HCT116 (cell line): ENCODE data around the gene NUMB. TPM values are rescaled to one million over a fixed set of nuclear protein-coding genes. Genes with fewer than 3 reads are reported as not detected.

Experiments
- ATAC-seq: fragments of 200-7000 bp; cut with Tn5 transposase; 2 replicates; pipeline ENCODE4 v1.9.1; 2020; ENCODE audit warnings: mild to moderate bottlenecking, moderate library complexity
- BruUV-seq: library from RNA; stranded (reverse); fragments of 400-500 nt; replicated peaks from 2 replicates; lab custom pipeline; 2021; lab: Mats Ljungman, UMichigan
- CTCF ChIA-PET: fragments of 300-600 bp; sonication (Branson Sonifier 250); formaldehyde crosslinking; loops from one replicate; lab custom pipeline; 2021; ENCODE audit warnings: antibody characterized with exemption; lab: Charles Lee
- POLR2A ChIA-PET: fragments of 300-600, 350-600 bp; sonication (Branson Sonifier 250); formaldehyde crosslinking; loops from one replicate; lab custom pipeline; 2021; ENCODE audit warnings: antibody characterized with exemption; lab: Charles Lee
- RAD21 ChIA-PET, 2 experiments: fragments of 300-600 bp; sonication (Branson Sonifier 250); formaldehyde crosslinking; loops; one replicate each; lab custom pipeline; 2023; ENCODE audit warnings: low total read pairs in 2 of 2; ENCODE audit not compliant: uncharacterized antibody in 2 of 2, unreplicated experiment in 2 of 2, low non-redundant PET in 1 of 2; lab: Charles Lee
- DNase-seq: peaks from one replicate; pipeline ENCODE4 v3.0.0-alpha.2; 2010; ENCODE audit warnings: low read depth, low spot score
- H2AFZ ChIP-seq: fragments of 200-600 bp; shearing (Covaris generic), sonication (generic); 2 replicates; pipeline ENCODE4 v1.6.1; 2017; ENCODE audit warnings: low read depth, mixed run types, mixed read lengths, antibody characterized with exemption, low read length; ENCODE audit not compliant: poor library complexity, severe bottlenecking
- H3K27ac ChIP-seq: 2 replicates; pipeline ENCODE4 v1.5.1; 2012; ENCODE audit warnings: low read depth, low read length
- H3K27me3 ChIP-seq: fragments of 200-600 bp; sonication (generic); 2 replicates; pipeline ENCODE4 v1.6.1; 2016; ENCODE audit warnings: mixed run types, low read length, mixed read lengths; ENCODE audit not compliant: insufficient read depth
- H3K36me3 ChIP-seq, 2 experiments: fragments of 200-500 bp in 1 of 2; fragments of 200-600 bp in 1 of 2; sonication (Bioruptor generic) in 1 of 2; sonication (generic) in 1 of 2; 2 replicates each; pipeline versions ENCODE4 v1.5.1 to v1.6.1; 2014 to 2016; ENCODE audit warnings: low read length in 2 of 2, inconsistent platforms in 1 of 2, mixed read lengths in 1 of 2, mixed run types in 1 of 2; ENCODE audit not compliant: insufficient read depth in 2 of 2, control insufficient read depth in 1 of 2
- H3K4me1 ChIP-seq, 2 experiments: fragments of 200-600 bp in 1 of 2; sonication (generic) in 1 of 2; 2 replicates each; pipeline versions ENCODE4 v1.5.1 to v1.6.1; 2012 to 2017; ENCODE audit warnings: low read length in 2 of 2, inconsistent platforms in 1 of 2, mild to moderate bottlenecking in 1 of 2, mixed read lengths in 1 of 2, mixed run types in 1 of 2, moderate library complexity in 1 of 2; ENCODE audit not compliant: insufficient read depth in 2 of 2, control insufficient read depth in 1 of 2
- H3K4me2 ChIP-seq: fragments of 200-600 bp; sonication (generic); 2 replicates; pipeline ENCODE4 v1.6.1; 2017; ENCODE audit warnings: mixed run types, low read length, mixed read lengths
- H3K4me3 ChIP-seq, 2 experiments: fragments of 200-600 bp in 1 of 2; sonication (generic) in 1 of 2; replicated peaks in 1 of 2; 2 replicates each; pipeline ENCODE4 v1.5.1; 2011 to 2016; ENCODE audit warnings: low read length in 2 of 2, control low read depth in 1 of 2, low read depth in 1 of 2, mild to moderate bottlenecking in 1 of 2, mixed read lengths in 1 of 2, mixed run types in 1 of 2
- H3K79me2 ChIP-seq: fragments of 200-600 bp; sonication (generic); 2 replicates; pipeline ENCODE4 v1.6.1; 2017; ENCODE audit warnings: mild to moderate bottlenecking, mixed run types, low read length, moderate library complexity, mixed read lengths; ENCODE audit not compliant: insufficient read depth
- H3K9ac ChIP-seq: fragments of 200-600 bp; sonication (generic); 2 replicates; pipeline ENCODE4 v1.6.1; 2016; ENCODE audit warnings: low read length, mixed read lengths
- H3K9me2 ChIP-seq: fragments of 200-600 bp; sonication (generic), shearing (Covaris generic); 2 replicates; pipeline ENCODE4 v1.6.1; 2017; ENCODE audit warnings: mixed run types, mild to moderate bottlenecking, moderate library complexity; ENCODE audit not compliant: insufficient read depth
- H3K9me3 ChIP-seq, 2 experiments: fragments of 200-500 bp in 1 of 2; fragments of 200-600 bp in 1 of 2; sonication (Bioruptor generic) in 1 of 2; sonication (generic) in 1 of 2; 2 replicates each; pipeline ENCODE4 v1.6.1; 2014 to 2017; ENCODE audit warnings: low read length in 2 of 2, mixed read lengths in 2 of 2, inconsistent platforms in 1 of 2, low read depth in 1 of 2, mild to moderate bottlenecking in 1 of 2, mixed run types in 1 of 2, moderate library complexity in 1 of 2; ENCODE audit not compliant: control insufficient read depth in 1 of 2, insufficient read depth in 1 of 2
- H4K20me1 ChIP-seq: fragments of 200-600 bp; sonication (generic), shearing (Covaris generic); 2 replicates; pipeline ENCODE4 v1.6.1; 2017; ENCODE audit warnings: mixed run types, mild to moderate bottlenecking, moderate library complexity; ENCODE audit not compliant: insufficient read depth
- CBX3 ChIP-seq: IDR thresholded peaks from 2 replicates; pipeline ENCODE4 v1.6.1; 2012; ENCODE audit warnings: low read depth
- EGR1 ChIP-seq: IDR thresholded peaks from 2 replicates; pipeline ENCODE4 v1.6.1; 2012; ENCODE audit warnings: low read depth
- ELF1 ChIP-seq: IDR thresholded peaks from 2 replicates; pipeline ENCODE4 v1.6.1; 2012; ENCODE audit warnings: low read depth, borderline replicate concordance
- EZH2 ChIP-seq: fragments of 200-600 bp; sonication (generic); IDR thresholded peaks from 2 replicates; pipeline ENCODE4 v1.6.1; 2017; ENCODE audit warnings: antibody characterized with exemption, mixed run types
- EZH2phosphoT487 ChIP-seq: fragments of 200-600 bp; IDR thresholded peaks from 2 replicates; pipeline ENCODE4 v1.6.1; 2018; ENCODE audit warnings: antibody characterized with exemption, borderline replicate concordance
- FOSL1 ChIP-seq: IDR thresholded peaks from 2 replicates; pipeline ENCODE4 v1.6.1; 2012; ENCODE audit warnings: low read depth
- JUND ChIP-seq: IDR thresholded peaks from 2 replicates; pipeline ENCODE4 v1.6.1; 2012
- POLR2A ChIP-seq: IDR thresholded peaks from 2 replicates; pipeline ENCODE4 v1.7.0; 2011; ENCODE audit warnings: borderline replicate concordance; ENCODE audit not compliant: insufficient read depth, insufficient read length; ENCODE audit errors: extremely low read depth
- POLR2AphosphoS5 ChIP-seq: IDR thresholded peaks from 2 replicates; pipeline ENCODE4 v1.6.1; 2011; ENCODE audit warnings: mild to moderate bottlenecking, low read depth, low read length, moderate library complexity
- SIN3A ChIP-seq: IDR thresholded peaks from 2 replicates; pipeline ENCODE4 v1.6.1; 2012; ENCODE audit warnings: low read depth
- SRF ChIP-seq: IDR thresholded peaks from 2 replicates; pipeline ENCODE4 v1.6.1; 2012; ENCODE audit warnings: low read depth
- YY1 ChIP-seq: IDR thresholded peaks from 2 replicates; pipeline ENCODE4 v1.6.1; 2011; ENCODE audit warnings: low read length, low read depth, moderate library complexity, mild to moderate bottlenecking; ENCODE audit not compliant: insufficient replicate concordance; ENCODE audit errors: extremely low read depth
- ZFX ChIP-seq: fragments of 450-650 bp; IDR thresholded peaks from 2 replicates; pipeline ENCODE4 v1.6.1; 2017
- ZNF274 ChIP-seq: fragments of 200-500 bp; sonication (Bioruptor generic); IDR thresholded peaks from 2 replicates; pipeline ENCODE4 v1.6.1; 2014; ENCODE audit warnings: mild to moderate bottlenecking, low read depth, low read length, inconsistent platforms
- intact Hi-C: fragments of 100-400 bp; cut with micrococcal nuclease; formaldehyde crosslinking; loops from 2 replicates; pipeline ENCODE4 v1.10.0; 2022
- total RNA-seq: library from RNA; stranded (reverse); gene quantifications from one replicate; pipeline ENCODE4 v1.2.1, GENCODE V29; 2021; ENCODE audit not compliant: unreplicated experiment
- TF ChIP-seq, protein P1 (sequence below): IDR thresholded peaks from 2 replicates; pipeline ENCODE4 v1.6.1; 2012
- TF ChIP-seq, protein P2 (sequence below): IDR thresholded peaks from 2 replicates; pipeline ENCODE4 v1.6.1; 2011; ENCODE audit warnings: mild to moderate bottlenecking, low read length, moderate library complexity; ENCODE audit not compliant: insufficient replicate concordance; ENCODE audit errors: extremely low read depth
- TF ChIP-seq, protein P3 (sequence below): IDR thresholded peaks from 2 replicates; pipeline ENCODE4 v1.6.1; 2012; ENCODE audit warnings: low read depth
- TF ChIP-seq, protein P4 (sequence below): IDR thresholded peaks from 2 replicates; pipeline ENCODE4 v1.6.1; 2012

NUMB gene
- total RNA-seq, 1 experiment from 2014 or later = 43.0 TPM

DNA sequence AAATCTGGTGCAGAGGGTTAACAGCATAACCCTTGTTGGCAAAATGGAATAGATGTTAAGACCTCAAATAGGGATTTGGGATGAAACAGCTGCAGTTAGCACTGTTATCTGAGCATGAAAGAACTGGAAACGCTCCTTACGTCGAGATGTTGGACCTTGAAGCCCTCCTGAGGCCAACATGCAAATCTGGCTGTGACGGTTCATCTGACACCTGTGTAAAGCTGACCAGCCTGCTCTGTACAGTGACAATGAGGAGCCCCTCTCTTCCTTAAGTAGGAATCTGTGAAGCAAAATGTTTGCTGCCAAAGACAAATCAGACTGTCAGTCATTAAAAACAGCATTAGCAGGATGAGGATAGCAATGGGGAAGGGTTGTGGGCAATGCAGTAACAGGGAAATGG, 184.5 kb downstream of the NUMB start:
- no peaks in the 10 kb centered on the region for H3K27me3 ChIP-seq
- CTCF ChIA-PET = no interaction called here
- no peak overlapping the region for H3K4me2 ChIP-seq
- TF ChIP-seq JUND (no peak), SIN3A (no peak), FOSL1 (no peak), CBX3 (no peak), ZFX (no peak), EZH2 (no peak), POLR2AphosphoS5 (no peak), ZNF274 (no peak), POLR2A (no peak), ELF1 (no peak), EZH2phosphoT487 (no peak), SRF (no peak), YY1 (no peak), EGR1 (no peak)
- TF ChIP-seq, protein P1, sequence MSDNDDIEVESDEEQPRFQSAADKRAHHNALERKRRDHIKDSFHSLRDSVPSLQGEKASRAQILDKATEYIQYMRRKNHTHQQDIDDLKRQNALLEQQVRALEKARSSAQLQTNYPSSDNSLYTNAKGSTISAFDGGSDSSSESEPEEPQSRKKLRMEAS = no peak
- TF ChIP-seq, protein P2, sequence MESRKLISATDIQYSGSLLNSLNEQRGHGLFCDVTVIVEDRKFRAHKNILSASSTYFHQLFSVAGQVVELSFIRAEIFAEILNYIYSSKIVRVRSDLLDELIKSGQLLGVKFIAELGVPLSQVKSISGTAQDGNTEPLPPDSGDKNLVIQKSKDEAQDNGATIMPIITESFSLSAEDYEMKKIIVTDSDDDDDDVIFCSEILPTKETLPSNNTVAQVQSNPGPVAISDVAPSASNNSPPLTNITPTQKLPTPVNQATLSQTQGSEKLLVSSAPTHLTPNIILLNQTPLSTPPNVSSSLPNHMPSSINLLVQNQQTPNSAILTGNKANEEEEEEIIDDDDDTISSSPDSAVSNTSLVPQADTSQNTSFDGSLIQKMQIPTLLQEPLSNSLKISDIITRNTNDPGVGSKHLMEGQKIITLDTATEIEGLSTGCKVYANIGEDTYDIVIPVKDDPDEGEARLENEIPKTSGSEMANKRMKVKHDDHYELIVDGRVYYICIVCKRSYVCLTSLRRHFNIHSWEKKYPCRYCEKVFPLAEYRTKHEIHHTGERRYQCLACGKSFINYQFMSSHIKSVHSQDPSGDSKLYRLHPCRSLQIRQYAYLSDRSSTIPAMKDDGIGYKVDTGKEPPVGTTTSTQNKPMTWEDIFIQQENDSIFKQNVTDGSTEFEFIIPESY = no peak
- TF ChIP-seq, protein P3, sequence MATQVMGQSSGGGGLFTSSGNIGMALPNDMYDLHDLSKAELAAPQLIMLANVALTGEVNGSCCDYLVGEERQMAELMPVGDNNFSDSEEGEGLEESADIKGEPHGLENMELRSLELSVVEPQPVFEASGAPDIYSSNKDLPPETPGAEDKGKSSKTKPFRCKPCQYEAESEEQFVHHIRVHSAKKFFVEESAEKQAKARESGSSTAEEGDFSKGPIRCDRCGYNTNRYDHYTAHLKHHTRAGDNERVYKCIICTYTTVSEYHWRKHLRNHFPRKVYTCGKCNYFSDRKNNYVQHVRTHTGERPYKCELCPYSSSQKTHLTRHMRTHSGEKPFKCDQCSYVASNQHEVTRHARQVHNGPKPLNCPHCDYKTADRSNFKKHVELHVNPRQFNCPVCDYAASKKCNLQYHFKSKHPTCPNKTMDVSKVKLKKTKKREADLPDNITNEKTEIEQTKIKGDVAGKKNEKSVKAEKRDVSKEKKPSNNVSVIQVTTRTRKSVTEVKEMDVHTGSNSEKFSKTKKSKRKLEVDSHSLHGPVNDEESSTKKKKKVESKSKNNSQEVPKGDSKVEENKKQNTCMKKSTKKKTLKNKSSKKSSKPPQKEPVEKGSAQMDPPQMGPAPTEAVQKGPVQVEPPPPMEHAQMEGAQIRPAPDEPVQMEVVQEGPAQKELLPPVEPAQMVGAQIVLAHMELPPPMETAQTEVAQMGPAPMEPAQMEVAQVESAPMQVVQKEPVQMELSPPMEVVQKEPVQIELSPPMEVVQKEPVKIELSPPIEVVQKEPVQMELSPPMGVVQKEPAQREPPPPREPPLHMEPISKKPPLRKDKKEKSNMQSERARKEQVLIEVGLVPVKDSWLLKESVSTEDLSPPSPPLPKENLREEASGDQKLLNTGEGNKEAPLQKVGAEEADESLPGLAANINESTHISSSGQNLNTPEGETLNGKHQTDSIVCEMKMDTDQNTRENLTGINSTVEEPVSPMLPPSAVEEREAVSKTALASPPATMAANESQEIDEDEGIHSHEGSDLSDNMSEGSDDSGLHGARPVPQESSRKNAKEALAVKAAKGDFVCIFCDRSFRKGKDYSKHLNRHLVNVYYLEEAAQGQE = no peak
- TF ChIP-seq, protein P4, sequence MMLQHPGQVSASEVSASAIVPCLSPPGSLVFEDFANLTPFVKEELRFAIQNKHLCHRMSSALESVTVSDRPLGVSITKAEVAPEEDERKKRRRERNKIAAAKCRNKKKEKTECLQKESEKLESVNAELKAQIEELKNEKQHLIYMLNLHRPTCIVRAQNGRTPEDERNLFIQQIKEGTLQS = no peak
- ATAC-seq (no peak), DNase-seq (no peak)
- RAD21 ChIA-PET = no interaction called here
- intact Hi-C loops = no loop called here
- H3K27ac ChIP-seq = no peak overlapping the region
- no peaks in the 10 kb centered on the region for H3K9me2 ChIP-seq
- H3K9ac ChIP-seq = no peak overlapping the region
- BruUV-seq = no TSS peak
- H3K79me2 ChIP-seq = no peaks in the 10 kb centered on the region
- H4K20me1 ChIP-seq = no peaks in the 10 kb centered on the region
- H3K36me3 ChIP-seq = peaks cover 5 to 15% of the 10 kb centered on the region in 2 experiments; a peak in 3 of 4 replicates
- POLR2A ChIA-PET = no interaction called here
- H2AFZ ChIP-seq = no peak overlapping the region
- H3K4me3 ChIP-seq = no peak overlapping the region
- no peaks in the 10 kb centered on the region for H3K4me1 ChIP-seq
- no peaks in the 10 kb centered on the region for H3K9me3 ChIP-seq
